Measurements from ENCODE around the gene RIMS3.

The RIMS3 gene

DNA sequence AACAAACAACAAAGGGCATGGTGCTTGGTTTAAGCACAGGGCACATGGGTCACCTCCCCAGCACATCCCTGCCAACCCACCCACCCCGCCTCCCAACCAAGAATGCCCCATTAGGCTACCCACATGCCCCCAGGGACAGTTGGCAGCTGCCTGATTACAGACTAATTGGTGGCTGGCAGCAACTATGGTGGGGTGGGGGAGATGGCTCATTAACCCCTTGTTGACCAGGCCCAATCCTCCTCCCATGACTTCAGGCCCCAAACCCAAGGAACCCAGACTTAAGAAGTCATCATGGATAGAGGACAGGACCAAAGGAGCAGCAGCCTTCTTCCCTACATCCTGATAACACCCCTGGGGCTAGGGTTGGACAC, 1.3 kb downstream of the RIMS3 start:
- Histone ChIP-seq H3K79me2 (ENCODE audit: insufficient read depth, low read length) (no peaks in the 10 kb centered on the region), H4K20me1 (ENCODE audit: insufficient read depth, low read length) (no peaks in the 10 kb centered on the region), H3F3A (ENCODE audit: insufficient read depth, low read length) (no peaks in the 10 kb centered on the region), H3K9me2 (ENCODE audit: low read depth, low read length) (no peaks in the 10 kb centered on the region), H3K4me3 (ENCODE audit: low read depth, low read length, poor library complexity, severe bottlenecking) (peak overlapping the region; percentile 73), H3K9me3 (ENCODE audit: low read length) (no peaks in the 10 kb centered on the region), H3K27me3 (ENCODE audit: insufficient read depth, low read length) (no peaks in the 10 kb centered on the region), H2AFZ (ENCODE audit: low read length) (no peak overlapping the region), H3K36me3 (ENCODE audit: insufficient read depth, low read length) (no peaks in the 10 kb centered on the region), H3K27ac (ENCODE audit: low read depth, low read length, poor library complexity, severe bottlenecking) (peak overlapping the region; percentile 69), H3K4me2 (ENCODE audit: low read length) (peak overlapping the region; percentile 80), H3K9ac (ENCODE audit: low read length) (no peak overlapping the region), H3K4me1 (ENCODE audit: insufficient read depth, low read length, severe bottlenecking) (peaks cover 37% of the 10 kb centered on the region)
- no peak for TF ChIP-seq EZH2 (IDR thresholded peaks at IDR 0.05; ENCODE audit: borderline replicate concordance, low read length)
- TF ChIP-seq, protein P1, sequence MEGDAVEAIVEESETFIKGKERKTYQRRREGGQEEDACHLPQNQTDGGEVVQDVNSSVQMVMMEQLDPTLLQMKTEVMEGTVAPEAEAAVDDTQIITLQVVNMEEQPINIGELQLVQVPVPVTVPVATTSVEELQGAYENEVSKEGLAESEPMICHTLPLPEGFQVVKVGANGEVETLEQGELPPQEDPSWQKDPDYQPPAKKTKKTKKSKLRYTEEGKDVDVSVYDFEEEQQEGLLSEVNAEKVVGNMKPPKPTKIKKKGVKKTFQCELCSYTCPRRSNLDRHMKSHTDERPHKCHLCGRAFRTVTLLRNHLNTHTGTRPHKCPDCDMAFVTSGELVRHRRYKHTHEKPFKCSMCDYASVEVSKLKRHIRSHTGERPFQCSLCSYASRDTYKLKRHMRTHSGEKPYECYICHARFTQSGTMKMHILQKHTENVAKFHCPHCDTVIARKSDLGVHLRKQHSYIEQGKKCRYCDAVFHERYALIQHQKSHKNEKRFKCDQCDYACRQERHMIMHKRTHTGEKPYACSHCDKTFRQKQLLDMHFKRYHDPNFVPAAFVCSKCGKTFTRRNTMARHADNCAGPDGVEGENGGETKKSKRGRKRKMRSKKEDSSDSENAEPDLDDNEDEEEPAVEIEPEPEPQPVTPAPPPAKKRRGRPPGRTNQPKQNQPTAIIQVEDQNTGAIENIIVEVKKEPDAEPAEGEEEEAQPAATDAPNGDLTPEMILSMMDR (IDR thresholded peaks at IDR 0.05; ENCODE audit: low read length), result no peak

DNA sequence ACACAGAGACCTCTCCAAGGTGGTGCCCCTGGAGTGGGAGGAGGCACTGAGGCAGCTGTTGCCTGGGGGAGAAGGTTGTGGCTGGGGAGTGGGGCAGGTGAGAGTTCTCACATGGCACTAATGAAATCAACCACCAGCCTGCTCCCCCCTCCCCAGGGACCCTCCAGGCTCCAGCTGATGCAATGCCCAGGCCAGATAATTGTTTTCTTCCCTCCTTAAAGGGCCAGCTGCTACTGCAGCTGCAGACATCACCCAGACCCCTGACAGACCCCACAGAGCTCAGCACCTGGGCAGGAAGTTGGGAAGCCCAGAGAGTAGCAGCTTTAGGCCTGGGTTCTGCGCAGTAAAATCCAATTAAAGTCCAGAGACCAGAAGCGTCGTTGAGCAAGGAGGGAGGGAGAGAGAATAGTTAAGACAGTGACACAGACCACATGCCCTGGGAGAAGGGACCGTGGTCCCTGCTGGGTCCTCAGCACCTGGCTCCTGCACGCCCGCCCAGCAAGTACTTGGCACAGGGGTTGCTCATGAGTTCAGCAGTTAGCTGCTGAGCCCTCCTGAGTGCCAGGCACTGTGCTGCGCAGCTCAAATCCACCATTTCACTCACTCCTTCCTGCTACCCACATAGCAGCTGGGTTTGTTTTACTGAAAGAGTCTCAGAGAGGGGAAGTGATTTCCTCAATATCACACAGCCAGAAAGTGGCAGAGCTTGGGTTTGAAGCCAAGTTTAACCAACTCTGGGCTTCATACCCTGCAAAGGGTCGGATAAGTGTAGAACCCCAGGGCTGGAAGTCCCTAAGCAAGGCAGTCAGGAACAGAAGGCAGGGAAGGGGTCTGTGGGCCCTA, 1.9 kb downstream of the RIMS3 start:
- Histone ChIP-seq H3K4me2 (ENCODE audit: low read length) (peak overlapping the region; percentile 80; the same call in 1 of the 2 replicates), H3K27me3 (ENCODE audit: insufficient read depth, low read length) (no peaks in the 10 kb centered on the region), H3K9ac (ENCODE audit: low read length) (no peak overlapping the region), H3K27ac (ENCODE audit: low read depth, low read length, poor library complexity, severe bottlenecking) (peak overlapping the region; percentile 69), H3F3A (ENCODE audit: insufficient read depth, low read length) (no peaks in the 10 kb centered on the region), H2AFZ (ENCODE audit: low read length) (no peak overlapping the region), H3K4me3 (ENCODE audit: low read depth, low read length, poor library complexity, severe bottlenecking) (peak overlapping the region; percentile 3), H3K4me1 (ENCODE audit: insufficient read depth, low read length, severe bottlenecking) (peaks cover 35% of the 10 kb centered on the region), H3K36me3 (ENCODE audit: insufficient read depth, low read length) (no peaks in the 10 kb centered on the region), H3K9me2 (ENCODE audit: low read depth, low read length) (no peaks in the 10 kb centered on the region), H3K79me2 (ENCODE audit: insufficient read depth, low read length) (no peaks in the 10 kb centered on the region), H4K20me1 (ENCODE audit: insufficient read depth, low read length) (no peaks in the 10 kb centered on the region), H3K9me3 (ENCODE audit: low read length) (no peaks in the 10 kb centered on the region)
- TF ChIP-seq, protein P1 (IDR thresholded peaks at IDR 0.05; ENCODE audit: low read length), result no peak
- no peak for TF ChIP-seq EZH2 (IDR thresholded peaks at IDR 0.05; ENCODE audit: borderline replicate concordance, low read length)

DNA sequence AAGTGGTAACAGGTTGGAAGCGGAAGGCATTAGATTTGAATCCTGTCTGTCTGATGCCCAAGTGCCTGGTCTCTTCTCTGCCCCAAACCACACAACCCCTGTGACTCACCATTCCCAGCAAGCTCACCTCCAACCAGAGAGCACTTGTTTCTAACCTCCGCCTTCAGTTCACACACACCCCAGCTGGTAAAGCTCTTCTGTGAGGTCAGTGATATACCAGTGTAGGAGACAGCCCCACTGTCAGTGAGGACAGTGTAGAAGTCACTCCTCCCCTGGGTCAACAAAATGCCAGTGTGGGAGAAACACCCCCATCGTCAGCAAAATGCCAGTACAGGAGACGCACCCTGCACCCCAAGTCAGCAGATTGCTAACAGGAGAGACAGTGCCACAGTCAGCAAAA, 2.6 kb downstream of the RIMS3 start:
- Histone ChIP-seq H3K4me2 (ENCODE audit: low read length) (peak overlapping the region; percentile 32; the same call in 1 of the 2 replicates), H3K9me3 (ENCODE audit: low read length) (no peaks in the 10 kb centered on the region), H3K79me2 (ENCODE audit: insufficient read depth, low read length) (no peaks in the 10 kb centered on the region), H3K9me2 (ENCODE audit: low read depth, low read length) (no peaks in the 10 kb centered on the region), H3K4me1 (ENCODE audit: insufficient read depth, low read length, severe bottlenecking) (peaks cover 33% of the 10 kb centered on the region), H3K9ac (ENCODE audit: low read length) (no peak overlapping the region), H2AFZ (ENCODE audit: low read length) (no peak overlapping the region), H4K20me1 (ENCODE audit: insufficient read depth, low read length) (no peaks in the 10 kb centered on the region), H3F3A (ENCODE audit: insufficient read depth, low read length) (no peaks in the 10 kb centered on the region), H3K27me3 (ENCODE audit: insufficient read depth, low read length) (no peaks in the 10 kb centered on the region), H3K36me3 (ENCODE audit: insufficient read depth, low read length) (no peaks in the 10 kb centered on the region), H3K4me3 (ENCODE audit: low read depth, low read length, poor library complexity, severe bottlenecking) (no peak overlapping the region), H3K27ac (ENCODE audit: low read depth, low read length, poor library complexity, severe bottlenecking) (peak overlapping the region; percentile 69)
- no peak for TF ChIP-seq EZH2 (IDR thresholded peaks at IDR 0.05; ENCODE audit: borderline replicate concordance, low read length)
- TF ChIP-seq, protein P1 (IDR thresholded peaks at IDR 0.05; ENCODE audit: low read length), result no peak
